Measurements from ENCODE around the gene UNG. TPM values are rescaled to one million over a fixed set of nuclear protein-coding genes. Genes with fewer than 3 reads are reported as not detected.

The UNG gene
- total RNA-seq, 1 experiment from 2014 or later = 99.0 TPM

- ChIA-PET POLR2A (no interaction called here), RAD21 (ENCODE audit: low non-redundant PET in 1 of 2, low total read pairs in 2 of 2, uncharacterized antibody in 2 of 2, unreplicated experiment in 2 of 2) (no interaction called here), CTCF (no interaction called here)
- no peak overlapping the region for H3K4me3 ChIP-seq (replicated peaks in 1 of 2; ENCODE audit: low read depth in 1 of 2, low read length in 2 of 2)
- no peaks in the 10 kb centered on the region for H4K20me1 ChIP-seq (ENCODE audit: insufficient read depth)
- H3K4me1 ChIP-seq (ENCODE audit: control insufficient read depth in 1 of 2, insufficient read depth in 2 of 2, low read length in 2 of 2) = no peaks in the 10 kb centered on the region
- H3K9me2 ChIP-seq (ENCODE audit: insufficient read depth) = no peaks in the 10 kb centered on the region
- no peaks in the 10 kb centered on the region for H3K27me3 ChIP-seq (ENCODE audit: insufficient read depth, low read length)
- intact Hi-C loops (cut with micrococcal nuclease) = no loop called here
- TF ChIP-seq JUND (IDR thresholded peaks at IDR 0.05) = no peak
- TF ChIP-seq ATF3 (IDR thresholded peaks at IDR 0.05) = no peak
- TF ChIP-seq POLR2AphosphoS5 (IDR thresholded peaks at IDR 0.05; ENCODE audit: low read depth, low read length) = no peak
- no peak for TF ChIP-seq SRF (IDR thresholded peaks at IDR 0.05; ENCODE audit: low read depth)
- no peak for TF ChIP-seq ELF1 (IDR thresholded peaks at IDR 0.05; ENCODE audit: borderline replicate concordance, low read depth)
- TF ChIP-seq RAD21 (IDR thresholded peaks at IDR 0.05; ENCODE audit: low read depth) = no peak
- TF ChIP-seq MAX (IDR thresholded peaks at IDR 0.05) = no peak
- TF ChIP-seq SP1 (IDR thresholded peaks at IDR 0.05; ENCODE audit: low read depth) = no peak
- H3K9ac ChIP-seq (ENCODE audit: low read length) = no peak overlapping the region
- H2AFZ ChIP-seq (ENCODE audit: low read depth, low read length, poor library complexity, severe bottlenecking) = no peak overlapping the region
- no TSS peak for BruUV-seq (replicated peaks)
- no peak overlapping the region for H3K27ac ChIP-seq (ENCODE audit: low read depth, low read length)
- H3K4me2 ChIP-seq (ENCODE audit: low read length) = no peak overlapping the region
- ATAC-seq = no peak
- no peaks in the 10 kb centered on the region for H3K9me3 ChIP-seq (ENCODE audit: control insufficient read depth in 1 of 2, insufficient read depth in 1 of 2, low read depth in 1 of 2, low read length in 2 of 2)
- H3K79me2 ChIP-seq (ENCODE audit: insufficient read depth, low read length) = no peaks in the 10 kb centered on the region
- no peaks in the 10 kb centered on the region for H3K36me3 ChIP-seq (ENCODE audit: control insufficient read depth in 1 of 2, insufficient read depth in 2 of 2, low read length in 2 of 2)
- DNase-seq (ENCODE audit: low read depth, low spot score) = no peak
These were observed 18.0 kb downstream of the UNG start for GRCh38 chr12:109115404-109115757.

DNA sequence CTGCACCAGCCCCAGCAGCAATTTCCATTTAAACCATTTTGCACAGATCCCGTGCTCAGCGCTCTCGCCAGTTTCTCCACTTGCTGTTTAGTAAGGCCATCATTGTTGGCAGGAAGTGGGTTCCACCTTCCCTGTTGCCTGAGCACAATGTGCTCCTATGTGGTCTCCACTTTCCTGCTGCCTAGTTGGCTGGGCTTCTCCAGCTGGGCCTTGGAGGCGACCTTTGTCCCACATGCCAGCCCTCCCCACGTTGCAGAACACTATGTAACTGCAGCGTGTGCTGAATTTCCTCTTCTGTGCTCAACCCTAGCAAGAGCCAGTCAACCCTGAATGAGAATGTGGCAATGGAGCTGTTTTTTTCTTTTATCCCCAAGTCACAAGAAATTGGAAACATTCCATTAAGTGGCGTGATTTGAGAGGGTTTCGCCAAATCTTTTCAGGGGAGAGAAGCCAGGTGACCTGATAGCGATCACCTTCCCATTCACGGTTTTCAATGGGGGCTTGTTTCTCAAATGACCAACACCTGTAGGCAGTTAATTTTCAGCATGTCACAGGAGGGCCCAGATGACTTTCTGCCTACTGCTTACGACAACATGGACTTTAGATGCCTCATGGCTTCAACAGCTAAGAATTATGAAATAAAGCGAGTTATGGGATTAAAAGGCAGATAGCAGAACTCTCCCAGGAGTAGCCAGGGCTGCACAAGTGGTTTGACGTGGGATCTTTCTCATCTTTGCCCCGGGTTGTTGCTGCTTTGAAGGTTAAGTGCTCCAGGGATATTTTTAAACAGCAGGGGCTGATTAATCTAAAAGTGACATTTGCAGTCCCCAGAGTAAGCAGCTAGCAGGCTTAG is 18.6 kb downstream of the UNG start, which contains the start of gene ACACB:
Gene ACACB, plus strand, starts transcription at position 830 of the 853 bp plus-strand sequence. CDS start 22,819 bp downstream, outside the sequence.
- Histone ChIP-seq H3K9me3 (ENCODE audit: control insufficient read depth in 1 of 2, insufficient read depth in 1 of 2, low read depth in 1 of 2, low read length in 2 of 2) (no peaks in the 10 kb centered on the region), H4K20me1 (ENCODE audit: insufficient read depth) (no peaks in the 10 kb centered on the region), H3K4me3 (replicated peaks in 1 of 2; ENCODE audit: low read depth in 1 of 2, low read length in 2 of 2) (no peak within 1 kb of the TSS), H3K9me2 (ENCODE audit: insufficient read depth) (no peaks in the 10 kb centered on the region), H3K27me3 (ENCODE audit: insufficient read depth, low read length) (no peaks in the 10 kb centered on the region), H3K4me1 (ENCODE audit: control insufficient read depth in 1 of 2, insufficient read depth in 2 of 2, low read length in 2 of 2) (no peaks in the 10 kb centered on the region), H3K9ac (ENCODE audit: low read length) (no peak within 1 kb of the TSS), H3K4me2 (ENCODE audit: low read length) (no peak within 1 kb of the TSS), H3K36me3 (ENCODE audit: control insufficient read depth in 1 of 2, insufficient read depth in 2 of 2, low read length in 2 of 2) (no peaks in the 10 kb centered on the region), H3K27ac (ENCODE audit: low read depth, low read length) (no peak within 1 kb of the TSS), H3K79me2 (ENCODE audit: insufficient read depth, low read length) (no peaks in the 10 kb centered on the region), H2AFZ (ENCODE audit: low read depth, low read length, poor library complexity, severe bottlenecking) (no peak within 1 kb of the TSS)
- ChIA-PET RAD21 (ENCODE audit: low non-redundant PET in 1 of 2, low total read pairs in 2 of 2, uncharacterized antibody in 2 of 2, unreplicated experiment in 2 of 2) (no interaction called here), POLR2A (interaction anchor here (0.7 kb wide), 1 partner anchor 269 kb away, joined by 5 read pairs; no protein-coding TSS in a partner anchor), CTCF (no interaction called here)
- ATAC-seq = no peak
- BruUV-seq (replicated peaks) = no TSS peak
- intact Hi-C loops (cut with micrococcal nuclease) = no loop called here
- no peak for DNase-seq (ENCODE audit: low read depth, low spot score)
- TF ChIP-seq EGR1 (IDR thresholded peaks at IDR 0.05; ENCODE audit: low read depth) (no peak), CTCF (IDR thresholded peaks at IDR 0.05 in 2 of 3, conservative IDR thresholded peaks at IDR 0.05 in 1 of 3; ENCODE audit: borderline replicate concordance in 1 of 3, insufficient read depth in 1 of 3, low read depth in 2 of 3, low read length in 2 of 3) (no peak), TCF7L2 (IDR thresholded peaks at IDR 0.05; ENCODE audit: borderline replicate concordance, extremely low read depth, insufficient read depth, insufficient read length) (no peak), MAX (IDR thresholded peaks at IDR 0.05) (no peak)

Measured in HCT116 (cell line).